GM18868 (cell line): ENCODE data around the gene LRRC63.
A peak's percentile ranks its signal among the peaks of the same experiment; 100 is the strongest.
"Not testable (repeated sequence)": the region's sequence is repeated elsewhere in the genome, so short reads cannot be mapped to it uniquely, and the experiment has no call there.

ENCODE experiments used
- ATAC-seq: cut with Tn5 transposase; IDR thresholded peaks from one replicate; pipeline ENCODE4 v1.9.1; 2021; ENCODE audit warnings: mild to moderate bottlenecking, moderate library complexity; ENCODE audit not compliant: unreplicated experiment

LRRC63 gene

DNA sequence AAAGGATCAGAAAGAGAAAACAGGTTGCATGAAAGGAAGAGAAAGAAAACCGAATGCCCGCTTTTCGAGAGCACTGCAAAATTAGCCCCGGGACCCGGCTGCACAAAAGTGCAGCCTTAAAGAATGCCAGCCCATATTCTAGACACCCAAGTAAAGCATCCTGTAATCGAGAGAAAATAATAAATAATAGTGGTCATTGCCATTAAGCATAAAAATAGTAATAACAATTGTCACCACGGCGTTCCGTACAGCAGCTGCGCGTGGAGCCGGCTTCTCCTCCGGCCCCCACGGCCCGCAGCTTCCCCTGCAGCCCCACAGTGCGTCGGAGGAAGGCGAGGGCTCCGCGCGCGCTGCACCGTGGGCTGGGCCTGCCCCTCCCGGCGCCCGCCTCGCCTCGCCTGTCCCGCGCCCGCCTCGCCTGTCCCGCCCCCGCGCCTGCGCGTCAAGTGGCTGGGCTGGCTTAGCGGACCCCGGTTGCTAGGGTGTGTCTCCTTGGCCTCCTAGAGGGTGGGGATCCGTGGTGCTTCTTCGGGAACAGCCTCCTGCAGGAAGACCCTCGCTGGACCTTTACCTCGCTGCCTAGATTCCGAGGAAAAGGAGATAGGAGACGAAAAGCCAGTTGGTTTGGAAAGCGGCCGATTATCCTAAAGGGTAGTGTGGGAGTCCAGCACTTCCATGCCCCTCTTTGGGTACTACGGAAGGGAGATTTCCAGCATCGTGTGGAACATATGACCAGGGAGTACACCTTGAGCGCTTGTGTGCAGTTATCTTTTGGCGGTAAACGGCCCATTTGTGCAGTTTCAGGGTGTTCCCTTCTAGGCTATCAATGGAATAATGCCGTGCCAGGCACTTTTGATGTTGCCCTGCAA, at the start of gene LRRC63:
TSS of gene LRRC63 (plus strand) at position 446 of the 869 bp plus-strand sequence. CDS start 1,107 bp downstream, outside the sequence.
- ATAC-seq, result peak; percentile 97

DNA sequence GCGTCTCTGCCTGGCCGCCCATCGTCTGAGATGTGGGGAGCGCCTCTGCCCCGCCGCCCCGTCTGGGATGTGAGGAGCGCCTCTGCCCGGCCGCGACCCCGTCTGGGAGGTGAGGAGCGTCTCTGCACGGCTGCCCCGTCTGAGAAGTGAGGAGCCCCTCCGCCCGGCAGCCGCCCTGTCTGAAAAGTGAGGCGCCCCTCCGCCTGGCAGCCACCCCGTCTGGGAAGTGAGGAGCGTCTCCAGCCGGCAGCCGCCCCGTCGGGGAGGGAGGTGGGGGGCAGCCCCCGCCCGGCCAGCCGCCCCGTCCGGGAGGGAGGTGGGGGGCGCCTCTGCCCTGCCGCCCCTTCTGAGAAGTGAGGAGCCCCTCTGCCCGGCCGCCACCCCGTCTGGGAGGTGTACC, 49.0 kb upstream of the LRRC63 start:
- not testable (repeated sequence) for ATAC-seq

DNA sequence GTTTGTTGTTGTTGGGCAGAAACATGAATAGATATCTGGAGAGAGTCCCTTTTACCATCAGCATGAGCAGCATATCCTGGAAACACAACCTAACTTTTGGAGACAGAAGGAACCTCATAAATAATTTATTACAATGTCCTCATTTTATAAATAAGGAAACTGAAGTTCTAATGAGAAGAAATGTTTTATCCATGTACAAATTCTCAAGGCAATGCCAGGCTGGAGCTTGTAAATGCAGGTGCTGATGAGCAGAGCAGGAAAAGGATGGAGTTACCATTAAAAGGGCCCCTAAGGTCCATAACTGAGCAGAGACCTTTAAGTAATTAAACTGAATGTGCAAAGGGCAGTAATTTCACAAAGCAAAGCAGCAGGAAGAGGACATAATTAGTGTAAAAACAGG, 47.1 kb upstream of the LRRC63 start:
- ATAC-seq, result no peak

DNA sequence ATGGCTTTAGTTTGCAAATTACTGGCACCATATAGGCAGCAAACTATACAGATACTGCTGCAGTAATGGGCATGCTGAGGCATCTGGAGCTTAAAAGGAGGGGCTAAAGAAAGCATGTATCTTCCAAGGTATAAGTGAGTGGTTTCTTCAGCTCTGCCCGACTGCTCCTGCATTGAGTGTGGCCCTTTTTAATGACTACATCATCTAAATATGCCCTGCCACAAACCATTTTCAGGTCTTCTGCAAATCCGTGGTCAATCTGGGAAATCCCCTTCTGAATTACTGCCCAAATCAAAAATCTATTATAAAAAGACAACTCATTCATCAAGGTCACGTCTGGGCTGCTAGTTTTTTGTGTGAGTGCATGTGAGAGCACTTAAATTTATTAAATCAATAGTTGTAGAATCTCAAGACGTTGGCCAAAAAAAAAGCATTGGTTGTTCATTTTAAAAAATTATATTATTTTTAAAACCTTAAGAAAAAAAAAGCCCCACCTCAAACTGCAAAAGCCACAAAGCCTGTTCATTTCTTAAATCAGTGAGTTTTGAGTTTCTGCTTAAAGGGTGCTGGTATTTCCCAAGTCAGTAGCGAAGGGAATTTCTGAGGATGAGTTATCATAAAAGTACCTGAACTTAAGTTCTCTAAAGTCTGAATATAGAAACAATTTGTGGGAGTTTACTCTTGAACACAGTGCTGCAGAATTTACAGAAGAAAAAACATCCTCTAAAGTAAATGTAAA, 46.1 kb upstream of the LRRC63 start:
- peak; percentile 71 for ATAC-seq

DNA sequence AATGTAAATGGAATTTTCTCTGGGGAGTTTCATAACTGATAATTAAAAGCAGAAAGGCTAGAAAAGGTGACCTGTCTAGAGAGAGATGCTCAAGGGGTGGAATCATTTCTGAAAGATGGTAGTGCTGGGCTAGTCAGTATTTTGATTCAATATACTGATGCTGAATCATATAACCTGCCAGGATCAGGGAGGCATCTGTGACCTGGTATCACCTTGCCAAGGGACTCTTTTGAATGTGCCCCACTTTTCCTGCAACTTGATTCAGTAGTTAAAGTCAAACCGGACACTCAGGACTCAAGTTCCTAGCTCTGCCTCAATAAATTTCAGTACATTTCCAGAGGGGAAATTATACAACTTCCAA, 45.5 kb upstream of the LRRC63 start:
- no peak for ATAC-seq

DNA sequence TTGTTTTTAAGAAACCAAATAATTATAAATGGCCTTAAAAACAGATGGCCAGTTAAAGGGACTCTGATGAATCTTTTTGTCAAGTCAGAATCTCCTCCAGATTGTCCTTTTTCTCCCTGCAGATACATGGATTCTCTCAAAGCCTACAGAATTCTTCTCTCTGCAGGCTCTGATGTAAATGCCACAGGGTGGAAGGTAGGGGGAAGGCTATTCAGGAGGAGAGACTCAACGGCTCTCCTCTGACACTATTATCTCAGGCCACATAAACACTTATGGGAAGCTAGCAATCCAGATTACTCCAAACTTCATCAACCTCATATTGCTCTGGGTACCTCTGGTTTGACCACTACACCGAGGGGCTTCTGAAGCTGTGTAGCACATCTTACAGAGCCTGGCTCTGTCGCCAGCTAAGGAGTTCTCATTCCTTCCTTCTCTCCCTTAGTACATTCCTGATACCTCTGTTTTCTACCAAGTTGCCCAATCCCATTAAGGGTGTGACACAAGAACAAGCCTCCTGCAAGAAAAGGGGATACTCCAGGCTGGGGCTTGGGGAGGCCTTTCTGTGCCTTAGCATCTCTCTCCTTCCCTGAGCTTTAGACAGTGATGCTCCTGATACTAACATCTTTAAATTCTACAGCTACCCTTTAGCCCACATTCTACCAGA, 44.6 kb upstream of the LRRC63 start:
- ATAC-seq, result no peak

GRCh38 chr13:46168341-46168740, 43.4 kb upstream of the LRRC63 start:
- ATAC-seq, result peak; percentile 41

GRCh38 chr13:46168783-46169182, 42.9 kb upstream of the LRRC63 start:
- peak; percentile 20 for ATAC-seq

- no peak for ATAC-seq
These were observed 42.0 kb upstream of the LRRC63 start for GRCh38 chr13:46169758-46170157.

- no peak for ATAC-seq
These were observed 41.5 kb upstream of the LRRC63 start for GRCh38 chr13:46170268-46170667.

GRCh38 chr13:46170687-46171086, 41.0 kb upstream of the LRRC63 start:
- ATAC-seq, result no peak

DNA sequence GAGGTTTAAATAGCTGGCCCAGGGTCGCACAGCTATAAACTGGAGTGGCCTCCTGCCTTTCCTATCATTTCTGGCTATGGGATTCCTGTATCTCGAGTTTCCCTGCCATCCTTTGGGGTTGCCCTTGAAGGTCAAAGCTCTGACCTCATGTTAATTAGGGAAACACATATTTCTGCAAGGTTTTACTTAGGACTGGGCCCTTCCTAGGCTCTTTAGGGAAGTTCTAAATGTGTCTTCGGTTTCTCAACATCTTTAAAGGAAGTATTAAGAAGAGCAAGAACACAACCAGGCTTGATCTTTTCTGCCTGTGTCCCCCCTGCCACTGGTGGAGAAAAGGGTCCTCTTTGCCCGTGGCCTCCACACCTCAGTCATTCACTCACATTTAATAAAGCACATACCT, 40.5 kb upstream of the LRRC63 start:
- ATAC-seq, result no peak

GRCh38 chr13:46171739-46172138, 40.0 kb upstream of the LRRC63 start:
- no peak for ATAC-seq

DNA sequence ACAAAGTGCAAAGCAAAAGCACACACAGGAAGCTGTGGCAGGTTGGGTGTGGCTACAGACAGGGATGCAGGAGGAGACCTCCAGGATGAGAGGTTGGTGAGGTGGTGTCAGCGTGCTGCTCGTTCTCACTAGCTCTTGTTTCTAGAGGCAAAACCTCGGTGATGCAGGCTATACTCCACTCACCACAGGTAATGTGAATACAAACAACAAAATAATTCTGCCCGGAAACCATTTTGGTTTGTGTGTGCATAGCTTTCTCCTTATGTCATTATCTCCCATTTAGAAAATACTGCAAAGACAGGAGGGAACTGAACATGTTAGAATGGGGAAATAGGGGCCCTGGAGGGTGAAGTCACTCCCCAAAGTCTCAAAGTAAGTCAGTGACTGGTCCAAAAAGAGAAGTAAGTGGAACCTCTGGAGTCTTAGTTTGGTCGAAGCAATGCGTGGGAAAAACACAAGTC, 39.2 kb upstream of the LRRC63 start:
- no peak for ATAC-seq

GRCh38 chr13:46173656-46174055, 38.1 kb upstream of the LRRC63 start:
- ATAC-seq, result peak; percentile 47

DNA sequence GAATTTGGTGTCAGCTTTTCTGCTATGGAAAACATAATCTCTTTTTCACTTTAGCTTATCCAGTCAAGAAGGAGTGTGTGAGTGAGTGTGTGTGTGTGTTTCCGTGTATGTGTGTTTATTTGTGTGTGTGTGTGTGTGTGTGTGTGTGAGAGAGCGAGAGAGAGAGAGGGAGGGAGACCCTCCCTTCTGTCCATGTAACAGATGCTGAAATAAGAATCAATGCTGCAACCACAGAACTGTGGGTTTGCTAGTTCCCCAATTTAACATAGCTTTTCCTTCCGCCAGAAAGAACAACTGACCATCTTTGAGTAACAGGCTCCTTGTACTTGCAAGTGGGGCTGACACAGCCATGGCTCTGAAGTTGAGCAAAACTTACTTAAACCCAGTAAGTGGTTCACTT, 35.0 kb upstream of the LRRC63 start:
- peak; percentile 31 for ATAC-seq

DNA sequence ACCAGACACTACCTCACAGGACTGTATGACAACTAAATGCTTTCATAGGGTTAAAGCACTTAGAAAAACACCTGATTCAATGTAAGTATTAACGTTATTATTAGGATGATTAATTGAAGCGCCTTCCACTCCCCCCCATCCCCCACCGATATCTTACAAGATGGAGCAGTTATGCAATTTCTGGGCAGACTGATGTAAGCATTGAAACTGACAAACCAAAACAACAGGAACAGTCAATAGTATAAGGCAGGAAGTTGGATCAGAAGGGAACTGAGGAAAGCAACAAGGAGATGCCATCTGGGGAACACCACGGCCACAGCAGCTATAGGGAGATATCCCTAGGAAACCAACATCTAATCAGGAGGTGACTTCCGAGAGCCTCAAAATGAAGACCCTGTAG, 33.6 kb upstream of the LRRC63 start:
- no peak for ATAC-seq

- no peak for ATAC-seq
These were observed 32.9 kb upstream of the LRRC63 start for GRCh38 chr13:46178821-46179220.

DNA sequence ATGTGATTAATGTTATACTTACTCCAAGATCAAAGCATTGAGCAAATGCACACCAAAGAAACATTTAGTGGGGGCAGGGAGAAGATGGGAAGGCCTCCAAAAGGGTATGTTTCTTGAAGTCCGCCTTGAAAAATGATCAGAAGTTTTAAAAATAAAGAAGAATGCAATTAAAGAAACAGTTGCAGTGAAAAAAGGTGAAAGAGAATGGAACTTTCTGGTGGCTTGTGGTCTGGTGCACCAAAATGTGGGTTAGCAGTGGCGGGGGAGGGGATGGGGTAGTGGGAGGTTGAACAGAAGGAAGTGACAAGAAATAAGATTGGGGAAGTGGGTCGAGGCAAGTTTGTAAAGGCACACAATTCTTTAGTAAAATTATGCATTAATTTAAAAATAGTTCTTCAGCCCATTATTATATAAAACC, 32.2 kb upstream of the LRRC63 start:
- no peak for ATAC-seq

DNA sequence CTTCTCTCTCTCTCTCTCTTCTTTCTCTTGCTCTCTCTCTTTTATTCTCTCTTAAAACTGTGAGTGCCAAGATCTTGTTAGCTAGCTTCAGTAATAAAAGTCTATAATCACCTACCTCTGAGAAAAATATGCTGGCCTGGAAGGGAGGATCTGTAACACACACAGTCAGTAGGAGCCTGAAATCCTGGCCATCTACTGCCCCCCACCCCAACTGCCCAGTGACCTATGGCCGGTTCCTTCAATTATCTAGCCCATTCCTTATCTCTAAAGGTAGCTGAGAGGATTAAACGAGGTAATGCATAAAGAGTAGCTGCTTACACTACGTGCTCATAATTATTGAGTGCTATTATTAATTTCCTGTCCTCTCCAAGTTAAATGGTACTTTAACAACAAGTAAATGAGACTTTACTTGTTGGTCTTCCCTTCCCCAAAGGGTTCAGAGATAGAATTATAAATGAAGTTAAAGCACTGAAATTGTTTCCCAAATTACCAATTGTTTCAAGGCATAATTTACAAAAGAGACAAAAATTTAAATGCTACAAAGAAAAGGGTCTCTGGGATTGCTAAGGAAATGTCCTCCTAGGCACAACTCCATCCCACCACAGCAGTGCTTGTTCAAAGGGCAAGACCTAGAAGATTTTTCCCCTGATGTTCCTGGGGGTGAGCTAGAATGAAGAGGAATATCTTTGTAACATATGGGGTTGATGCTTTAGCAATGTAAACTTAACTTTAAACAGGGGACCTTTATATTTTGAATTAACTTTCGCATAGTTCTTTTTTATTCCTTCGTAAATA, 31.6 kb upstream of the LRRC63 start:
- ATAC-seq, result no peak

DNA sequence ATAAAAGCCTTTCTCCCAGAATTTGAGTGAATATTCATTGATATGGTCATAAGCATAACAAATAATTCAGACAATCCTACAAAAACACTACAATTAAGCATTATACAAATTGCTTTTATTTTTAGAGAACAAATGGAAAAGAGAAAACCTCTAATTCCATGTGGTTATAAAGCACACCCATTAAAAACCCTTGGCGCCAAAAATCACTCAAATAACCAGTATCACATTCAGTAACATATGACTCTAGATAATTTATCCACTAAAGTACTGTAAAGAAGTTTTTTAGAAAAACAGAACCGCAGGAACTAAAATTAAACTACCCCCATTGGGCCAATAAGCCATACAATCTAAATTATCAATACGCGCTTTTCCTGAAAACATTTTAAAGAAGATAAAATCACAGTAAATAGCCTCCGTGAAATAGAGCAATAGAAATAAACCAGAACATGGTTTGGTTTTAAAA, 30.3 kb upstream of the LRRC63 start:
- no peak for ATAC-seq
